Activated CD8-positive, alpha-beta memory T cell treated with anti-CD3 and anti-CD28 coated beads, Interleukin-2, amount 50 U/mL, for 1 hour (primary cell): ENCODE data around the gene ZNF423.

Experiments
- DNase-seq: peaks from one replicate; pipeline ENCODE4 v3.0.0-alpha.2; 2020; ENCODE audit errors: extremely low read depth

Gene ZNF423

GRCh38 chr16:49785970-49786369 lies 69.9 kb downstream of the ZNF423 start:
- no peak for DNase-seq

GRCh38 chr16:49782405-49782804 lies 73.5 kb downstream of the ZNF423 start:
- DNase-seq, result no peak

GRCh38 chr16:49781401-49781800 lies 74.5 kb downstream of the ZNF423 start:
- DNase-seq, result no peak

- no peak for DNase-seq
Observed at GRCh38 chr16:49780433-49780832, 75.5 kb downstream of the ZNF423 start.

GRCh38 chr16:49779979-49780378 lies 75.9 kb downstream of the ZNF423 start:
- DNase-seq, result no peak

- no peak for DNase-seq
Observed at GRCh38 chr16:49778202-49778930, 77.5 kb downstream of the ZNF423 start.

GRCh38 chr16:49776734-49777133 lies 79.2 kb downstream of the ZNF423 start:
- DNase-seq, result no peak

GRCh38 chr16:49776085-49776595 lies 79.8 kb downstream of the ZNF423 start:
- no peak for DNase-seq

GRCh38 chr16:49775581-49775980 lies 80.3 kb downstream of the ZNF423 start:
- DNase-seq, result no peak

GRCh38 chr16:49775018-49775417 lies 80.9 kb downstream of the ZNF423 start:
- DNase-seq, result no peak

- no peak for DNase-seq
Observed at GRCh38 chr16:49773534-49774475, 82.1 kb downstream of the ZNF423 start.

- no peak for DNase-seq
Observed at GRCh38 chr16:49767998-49768397, 87.9 kb downstream of the ZNF423 start.

GRCh38 chr16:49767414-49767813 lies 88.5 kb downstream of the ZNF423 start:
- no peak for DNase-seq

- no peak for DNase-seq
Observed at GRCh38 chr16:49766225-49766624, 89.7 kb downstream of the ZNF423 start.

- no peak for DNase-seq
Observed at GRCh38 chr16:49763826-49764225, 92.1 kb downstream of the ZNF423 start.

GRCh38 chr16:49760815-49761214 lies 95.1 kb downstream of the ZNF423 start:
- DNase-seq, result no peak

- no peak for DNase-seq
Observed at GRCh38 chr16:49757559-49758069, 98.3 kb downstream of the ZNF423 start.

- DNase-seq, result no peak
Observed at GRCh38 chr16:49756775-49757558, 98.9 kb downstream of the ZNF423 start.

GRCh38 chr16:49755716-49756505 lies 100.0 kb downstream of the ZNF423 start:
- DNase-seq, result no peak

GRCh38 chr16:49755313-49755620 lies 100.6 kb downstream of the ZNF423 start:
- DNase-seq, result no peak
